ENCODE data around the gene COBLL1.
"Not testable (repeated sequence)": the region's sequence is repeated elsewhere in the genome, so short reads cannot be mapped to it uniquely, and the experiment has no call there.

Gene COBLL1

DNA sequence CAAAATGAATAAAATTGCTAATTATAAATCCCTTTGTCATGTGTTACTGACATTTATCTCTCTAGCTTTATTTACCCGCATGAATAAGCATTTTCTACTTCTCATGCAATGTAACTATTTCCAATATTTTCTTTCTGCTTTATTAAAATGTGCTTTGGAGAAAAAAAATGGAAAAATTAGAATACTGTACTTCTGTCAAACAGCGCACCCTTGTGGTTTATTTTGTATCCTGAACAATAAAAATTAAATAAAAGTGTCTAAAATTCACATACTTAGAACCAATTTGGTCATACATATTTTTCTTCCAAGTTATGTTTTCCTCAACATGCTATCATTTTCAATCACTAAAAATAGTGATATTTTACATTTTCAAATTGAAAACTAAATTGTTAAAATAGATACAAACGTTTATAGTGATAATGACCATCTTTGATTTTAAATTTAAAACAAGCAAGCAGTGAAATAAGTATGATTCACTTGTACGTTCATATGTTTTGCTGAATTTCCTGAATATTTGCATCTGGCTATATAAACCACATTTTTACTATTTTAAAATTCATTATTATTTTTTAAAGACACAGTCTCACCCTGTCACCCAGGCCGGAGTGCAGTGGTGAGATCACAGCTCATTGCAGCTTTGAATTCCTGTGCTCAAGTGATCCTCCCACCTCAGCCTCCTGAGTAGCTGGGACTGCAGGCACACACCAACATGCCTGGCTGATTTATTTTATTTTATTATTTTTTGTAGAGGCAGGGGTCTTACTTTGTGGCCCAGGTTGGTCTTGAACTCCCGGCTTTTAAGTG, 124.4 kb downstream of the COBLL1 start:
- no peak for DNase-seq (ENCODE audit: low read depth in 2 of 2)

DNA sequence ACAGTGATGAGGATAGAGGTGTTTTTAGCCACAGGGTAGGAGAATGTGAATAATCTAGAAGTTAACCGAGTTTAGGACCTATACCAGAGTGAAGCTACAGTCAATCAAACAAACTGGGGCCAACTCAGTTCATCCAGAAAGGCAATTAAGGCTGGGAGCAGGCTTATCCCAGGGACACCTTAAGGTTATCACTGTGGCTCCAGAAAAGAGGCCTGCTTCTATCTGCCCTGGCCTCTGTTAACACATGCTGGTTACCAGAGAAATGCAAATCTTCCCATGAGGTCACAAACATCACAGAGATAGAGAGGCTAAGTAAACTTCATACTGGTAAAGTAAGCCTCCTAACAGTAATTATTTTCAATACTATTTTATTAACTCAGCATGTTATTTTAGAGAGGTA, 127.2 kb downstream of the COBLL1 start:
- no peak for DNase-seq (ENCODE audit: low read depth in 2 of 2)

DNA sequence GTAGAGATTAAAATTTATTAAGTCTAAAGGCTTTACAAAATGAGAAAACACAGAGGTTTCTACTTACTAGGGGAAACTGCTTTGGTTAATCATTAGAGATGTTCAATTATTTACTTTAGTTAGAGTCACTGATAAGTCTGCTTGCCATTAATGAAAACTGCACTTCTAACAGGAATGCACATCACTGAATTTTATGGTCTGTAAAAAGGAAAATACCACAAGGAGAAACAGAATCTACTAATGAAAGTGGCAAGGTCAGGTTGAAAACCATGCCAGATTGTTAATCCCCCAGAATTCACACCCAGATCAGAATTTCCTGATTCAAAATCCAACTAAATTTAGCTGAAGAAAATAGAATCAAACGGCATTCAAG, 129.9 kb downstream of the COBLL1 start:
- DNase-seq (ENCODE audit: low read depth in 2 of 2), result no peak

DNA sequence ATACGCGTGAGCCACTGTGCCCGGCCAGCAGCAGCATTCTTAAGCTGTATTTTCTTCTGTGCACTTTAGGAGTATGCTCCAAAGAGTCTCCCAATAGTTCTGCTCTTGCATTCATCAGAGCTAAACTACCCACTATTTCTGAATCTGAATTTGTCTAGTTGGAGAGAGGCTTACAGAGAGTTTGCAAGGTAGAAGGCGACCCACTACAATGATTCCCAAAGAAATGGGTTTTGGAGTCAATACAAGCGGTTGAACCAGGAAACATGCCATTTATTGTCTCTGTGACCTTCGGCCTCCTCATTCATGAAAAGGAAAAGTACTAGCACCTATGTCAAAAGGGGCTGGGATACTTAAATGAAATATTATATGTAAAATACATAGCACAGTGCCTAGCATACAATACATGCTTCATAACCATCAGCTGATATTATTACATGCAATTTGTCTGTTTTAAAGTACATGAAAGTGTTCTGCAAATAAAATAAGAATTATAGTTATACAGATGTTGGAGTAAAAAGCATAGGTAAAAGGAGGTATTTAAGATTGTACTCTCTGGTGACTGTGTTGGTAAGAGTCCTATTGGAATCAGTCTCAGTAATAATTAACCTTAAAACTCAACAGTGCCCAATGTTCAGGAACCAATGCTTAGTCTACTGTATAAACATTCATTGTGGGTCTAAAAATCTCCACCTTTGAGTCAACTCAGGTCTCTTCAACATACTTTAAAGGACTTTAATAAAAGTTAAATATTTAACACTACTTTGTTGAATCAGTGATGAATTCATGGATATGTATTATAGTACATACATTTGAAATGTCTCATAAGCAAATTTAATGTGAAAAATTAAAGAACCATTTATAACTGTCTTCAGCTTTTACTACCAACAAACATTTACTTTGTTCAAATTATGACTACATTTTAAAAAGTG, 130.5 kb downstream of the COBLL1 start:
- DNase-seq (ENCODE audit: low read depth in 2 of 2), result no peak

DNA sequence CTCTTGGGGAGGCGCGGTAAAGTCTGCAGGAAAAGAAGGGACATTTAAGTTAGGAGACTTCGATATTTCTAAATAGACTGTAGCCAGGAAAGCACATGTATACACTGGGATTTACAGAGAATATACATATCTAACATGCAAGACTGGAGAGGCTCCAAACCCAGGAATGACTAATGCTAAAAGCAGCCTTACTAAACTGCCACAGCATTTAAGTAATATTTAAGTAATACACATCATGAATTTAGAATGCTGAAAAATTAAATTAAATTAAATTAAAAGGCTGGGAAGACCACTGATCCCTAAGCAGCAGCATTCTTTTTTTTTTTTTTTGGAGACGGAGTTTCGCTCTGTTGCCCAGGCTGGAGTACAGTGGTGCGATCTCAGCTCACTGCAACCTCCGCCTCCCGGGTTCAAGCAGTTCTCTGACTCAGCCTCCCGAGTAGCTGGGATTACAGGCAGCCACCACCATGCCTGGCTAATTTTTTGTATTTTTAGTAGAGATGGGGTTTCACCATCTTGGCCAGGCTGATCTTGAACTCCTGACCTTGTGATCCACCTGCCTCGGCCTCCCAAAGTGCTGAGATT, 131.3 kb downstream of the COBLL1 start:
- DNase-seq (ENCODE audit: low read depth in 2 of 2), result not testable (repeated sequence)

GRCh38 chr2:164706522-164706921, 135.1 kb downstream of the COBLL1 start:
- no peak for DNase-seq (ENCODE audit: low read depth in 2 of 2)

GRCh38 chr2:164705412-164706167, 136.0 kb downstream of the COBLL1 start:
- no peak for DNase-seq (ENCODE audit: low read depth in 2 of 2)

- DNase-seq (ENCODE audit: low read depth in 2 of 2), result no peak
Observed at GRCh38 chr2:164703915-164704706, 137.5 kb downstream of the COBLL1 start.

GRCh38 chr2:164701565-164701964, 140.1 kb downstream of the COBLL1 start:
- DNase-seq (ENCODE audit: low read depth in 2 of 2), result no peak

DNA sequence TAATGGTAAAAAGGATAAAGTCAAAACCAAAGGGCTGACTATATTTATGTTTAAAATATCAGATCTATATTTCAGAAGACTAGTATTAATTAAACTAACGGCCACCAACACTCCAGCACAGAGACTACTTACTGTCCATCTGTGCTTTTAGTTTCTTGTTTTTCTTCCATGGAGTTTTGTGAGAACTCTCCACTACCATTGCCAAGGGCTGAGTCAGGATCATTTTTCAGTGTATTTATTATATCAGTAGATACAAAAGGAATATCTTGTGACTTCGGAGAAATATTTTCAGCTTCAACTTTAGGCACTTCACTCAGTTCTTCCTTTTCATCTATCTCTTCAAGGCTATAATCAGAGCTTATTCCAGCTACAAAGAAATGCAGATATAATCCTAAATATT, 141.2 kb downstream of the COBLL1 start:
- DNase-seq (ENCODE audit: low read depth in 2 of 2), result no peak

DNA sequence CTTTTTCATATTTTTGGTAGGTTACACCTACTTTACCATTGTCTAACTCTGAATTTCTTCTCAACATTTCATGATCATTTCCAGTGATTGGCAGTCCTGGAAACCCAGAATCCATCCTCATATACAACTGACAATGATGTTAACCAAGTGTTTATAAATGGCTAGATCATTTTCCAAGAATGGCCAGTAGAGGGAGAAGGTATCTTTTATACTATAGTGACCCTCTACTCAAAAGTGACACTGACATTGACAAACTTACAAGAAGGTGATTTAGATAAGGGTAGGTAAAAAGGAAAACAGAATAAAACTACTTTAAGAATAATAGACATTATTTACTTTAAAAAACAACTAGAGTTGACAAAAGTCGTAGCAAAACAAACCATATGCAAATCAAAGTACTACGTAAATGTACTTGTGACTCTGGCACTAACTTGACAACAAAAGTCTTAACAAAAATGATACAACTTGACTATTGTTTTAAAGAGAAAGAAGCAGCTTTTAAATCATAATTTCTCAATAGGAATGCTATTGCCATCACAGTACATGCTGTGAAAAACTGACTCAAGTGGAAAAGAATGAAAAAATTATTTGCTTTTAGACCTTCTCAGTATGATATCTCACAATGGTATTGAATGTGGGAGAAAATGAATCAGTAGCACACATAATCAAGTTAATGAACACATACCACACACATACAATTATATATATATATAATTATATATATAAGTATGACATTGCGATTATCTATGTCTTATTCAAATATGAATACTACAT, 143.7 kb downstream of the COBLL1 start:
- no peak for DNase-seq (ENCODE audit: low read depth in 2 of 2)

GRCh38 chr2:164696634-164697033, 145.0 kb downstream of the COBLL1 start:
- DNase-seq (ENCODE audit: low read depth in 2 of 2), result no peak

GRCh38 chr2:164694275-164694695, 147.3 kb downstream of the COBLL1 start:
- no peak for DNase-seq (ENCODE audit: low read depth in 2 of 2)

DNA sequence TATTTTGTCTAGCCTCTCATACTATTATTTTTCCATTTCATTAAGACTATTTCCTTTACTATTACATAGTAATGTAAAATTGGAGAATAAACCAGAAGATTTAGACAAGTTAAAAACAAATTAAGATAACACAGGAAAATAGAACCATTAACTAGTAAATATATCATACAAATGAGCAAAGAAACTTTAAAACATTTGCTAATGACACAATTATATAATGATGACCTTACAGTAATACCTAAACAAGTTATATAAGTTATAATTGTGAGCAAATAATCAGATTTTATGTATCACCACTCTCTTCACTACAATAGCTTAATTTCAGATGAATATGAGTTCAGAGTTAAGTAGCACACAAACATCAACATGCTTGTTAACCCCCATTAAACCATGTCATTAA, 147.8 kb downstream of the COBLL1 start:
- no peak for DNase-seq (ENCODE audit: low read depth in 2 of 2)

DNA sequence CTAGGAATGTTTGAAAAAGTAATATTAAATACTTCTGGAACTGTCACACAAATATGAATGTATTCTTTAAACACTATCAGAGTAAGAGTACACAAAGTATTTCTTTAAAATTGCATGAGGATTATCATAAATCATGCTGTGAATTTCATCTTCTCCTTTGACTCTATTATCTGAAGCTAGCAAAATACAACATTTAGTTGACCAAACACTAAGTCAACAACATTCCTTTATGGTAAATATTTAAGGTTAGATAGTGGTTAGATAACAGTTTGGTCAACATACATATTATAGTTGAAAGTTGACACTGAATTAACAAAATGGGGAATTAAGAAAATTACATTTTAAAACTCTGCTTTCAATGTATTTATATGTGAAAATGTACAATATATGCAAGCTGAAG, 148.2 kb downstream of the COBLL1 start:
- no peak for DNase-seq (ENCODE audit: low read depth in 2 of 2)

DNA sequence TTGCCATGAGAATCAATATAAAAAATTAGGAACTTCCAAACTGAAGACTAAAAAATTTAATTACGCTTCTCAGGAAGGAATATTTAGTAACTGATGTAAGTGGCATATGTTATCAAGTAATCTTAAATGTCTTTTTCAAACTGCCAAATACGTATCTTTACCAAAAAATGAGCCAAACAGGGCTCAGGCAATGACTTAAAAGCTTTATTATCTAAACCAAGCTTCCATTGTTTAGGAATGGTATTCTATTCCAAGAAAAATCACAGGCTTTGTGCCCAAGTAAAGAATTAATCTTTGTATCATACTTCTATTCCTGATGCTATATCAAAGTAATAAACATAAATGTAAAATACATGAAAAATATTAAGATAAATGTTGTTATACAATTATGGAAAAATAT, 148.7 kb downstream of the COBLL1 start:
- DNase-seq (ENCODE audit: low read depth in 2 of 2), result no peak

DNA sequence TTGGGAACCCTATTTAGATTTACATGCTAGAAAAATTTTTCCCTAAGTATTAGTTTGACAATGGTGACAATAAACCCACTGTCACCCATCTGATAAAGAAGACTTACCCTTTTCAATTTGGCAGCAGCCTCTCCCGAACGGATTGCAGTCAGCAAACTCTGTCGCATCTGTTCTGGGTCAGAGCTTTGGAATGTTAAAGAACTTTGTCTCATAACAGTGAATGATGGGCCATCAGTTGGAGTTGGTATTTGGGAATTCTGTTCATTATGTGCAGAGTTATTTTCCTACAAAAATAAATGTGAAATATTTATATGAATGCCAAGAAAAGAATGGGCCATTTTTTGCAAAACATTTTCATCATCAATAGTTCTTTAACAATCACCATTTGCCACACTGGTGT, 149.5 kb downstream of the COBLL1 start:
- DNase-seq (ENCODE audit: low read depth in 2 of 2), result no peak

DNA sequence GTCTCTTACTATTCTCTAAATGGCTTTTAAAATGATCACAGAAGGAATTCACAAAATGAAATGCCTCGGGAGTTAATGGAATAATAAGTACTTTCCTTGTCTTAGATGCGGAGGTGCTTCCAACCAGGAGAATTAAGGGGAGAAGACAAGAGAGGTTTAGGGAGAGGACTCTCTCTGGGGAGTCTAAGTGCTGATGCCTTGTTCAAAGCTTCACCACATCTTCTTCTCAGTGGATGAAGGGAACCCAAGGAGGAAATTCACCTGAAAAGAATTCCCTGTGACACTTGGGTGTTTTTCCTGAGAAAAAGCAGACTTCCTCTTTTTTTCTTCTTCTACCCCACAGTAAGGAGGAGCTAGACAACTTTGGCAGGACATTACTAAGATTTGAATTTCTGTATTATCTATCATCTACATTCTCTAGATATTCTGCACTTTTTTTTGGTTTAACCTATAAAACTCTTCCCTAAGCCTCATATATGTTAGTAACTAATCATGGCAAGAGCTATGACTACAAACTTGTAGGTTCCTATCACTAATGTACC, 150.2 kb downstream of the COBLL1 start:
- DNase-seq (ENCODE audit: low read depth in 2 of 2), result no peak

- no peak for DNase-seq (ENCODE audit: low read depth in 2 of 2)
Observed at GRCh38 chr2:164690361-164690760, 151.3 kb downstream of the COBLL1 start.

DNA sequence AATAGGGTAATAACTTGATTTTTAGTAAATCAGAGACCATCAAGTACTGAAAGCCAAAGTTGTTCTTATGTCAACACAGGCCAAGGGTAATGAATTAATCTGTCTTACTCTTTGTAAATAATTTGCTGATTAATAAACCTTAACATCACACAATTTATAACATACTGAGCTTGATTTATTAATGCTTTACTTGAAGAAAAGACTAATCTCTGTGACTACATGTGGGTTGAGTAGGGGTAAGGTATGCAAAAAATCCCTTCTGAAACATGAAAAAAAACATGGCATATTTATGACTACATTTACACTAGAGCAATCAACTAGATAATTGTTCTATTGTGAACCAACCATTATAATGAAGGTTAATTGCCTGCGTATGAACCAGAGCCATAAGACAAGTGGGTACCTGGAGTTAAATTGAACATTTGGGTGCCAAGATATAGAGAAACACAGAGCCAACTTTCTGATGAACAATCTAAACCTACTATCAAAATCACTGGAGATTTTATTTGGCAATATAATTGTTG, 152.7 kb downstream of the COBLL1 start:
- no peak for DNase-seq (ENCODE audit: low read depth in 2 of 2)
